Pancreas (tissue), 10 donors: ENCODE measurements around the gene RCOR1. TPM values are rescaled to one million over a fixed set of nuclear protein-coding genes. Genes with fewer than 3 reads are reported as not detected.
A peak's percentile ranks its signal among the peaks of the same experiment; 100 is the strongest.

ENCODE experiments used
- ATAC-seq, 4 donors: fragments of 200-7000 bp; cut with Tn5 transposase; one replicate each; pipeline versions ENCODE4 v1.8.0 to v1.9.1; 2020; ENCODE audit warnings: mild to moderate bottlenecking in 4 of 4, moderate library complexity in 4 of 4
- DNase-seq, 6 donors: peaks; one replicate each; pipeline ENCODE4 v3.0.0-alpha.2; 2020
- FAIRE-seq: peaks from 2 replicates; lab custom pipeline; 2012; peaks lifted over from hg19 to GRCh38; lab: Jason Lieb, UNC
- H3K27ac ChIP-seq, 4 donors: fragments of 200-600 bp; sonication (generic); 1 replicate in 3 of 4; 2 replicates in 1 of 4; pipeline versions ENCODE4 v1.5.0 to v1.8.0; 2020
- H3K27me3 ChIP-seq, 4 donors: fragments of 200-600 bp; one replicate each; pipeline ENCODE4 v1.8.0; 2021
- H3K36me3 ChIP-seq, 3 donors: fragments of 200-600 bp; sonication (generic) in 1 of 3; one replicate each; pipeline versions ENCODE4 v1.5.0 to v1.8.0; 2020 to 2021
- H3K4me1 ChIP-seq, 3 donors: fragments of 200-600 bp; one replicate each; pipeline ENCODE4 v1.8.0; 2021
- H3K4me3 ChIP-seq, 4 donors: fragments of 200-600 bp; sonication (generic) in 2 of 4; one replicate each; pipeline versions ENCODE4 v1.5.0 to v1.8.0; 2020 to 2021
- H3K9me3 ChIP-seq, 4 donors: fragments of 200-600 bp; one replicate each; pipeline ENCODE4 v1.8.0; 2021
- WGBS, 2 donors: extraction: QIAGEN DNeasy Blood & Tissue Kit; methylation state at CpG; one replicate each; pipeline ENCODE4 v1.1.7; 2013; 5-methylcytosine and 5-hydroxymethylcytosine counted together
- intact Hi-C, 3 donors: fragments of 100-400 bp; cut with DNase I; formaldehyde crosslinking; loops; one replicate each; pipeline versions ENCODE4 v1.11.1 to v1.14.2; 2022
- polyA plus RNA-seq, 2 donors: library from polyadenylated mRNA; stranded (reverse); fragments of 200-250 nt; gene quantifications; one replicate each; pipeline ENCODE4 v1.2.3, GENCODE V29; 2013
- total RNA-seq, 6 donors: library from RNA; stranded (reverse); fragmentation: NEBNext Ultra II Directional in 4 of 6; extraction: Animal tissue kit (Norgen Biotek cat#: 25700) in 4 of 6; gene quantifications; one replicate each; pipeline versions ENCODE4 v1.2.1 to v1.2.4, GENCODE V29; 2021 to 2023
- TF ChIP-seq, protein P1 (sequence below), 4 donors: fragments of 200-600 bp; sonication (generic) in 3 of 4; IDR thresholded peaks; one replicate each; pipeline versions ENCODE4 v1.5.0 to v1.8.0; 2021; ENCODE audit warnings: antibody characterized with exemption in 4 of 4
- donor health status: healthy with polysubstance abuse.
- donor health status: DM: no; HTN: no; CAD: no; lungs with moderate emphysema.
- donor health status: DM: no; HTN: no; CAD: no.
- donor health status: control.
- donor health status: control.
- donor health status: Bipolar disorder and iron deficiency.
- donor health status: DM: yes; HTN: yes; CAD: no.
- donor health status: DM: no; HTN: no; CAD: no.
- donor health status: DM: no; HTN: no; CAD: no.
- donor health status: DM: yes; HTN: yes; CAD: no.

RCOR1 gene
- total and polyA plus RNA-seq, 8 donors: 2.8 to 13.5 (median 6.8) TPM

- Histone ChIP-seq H3K4me1 (no peaks in the 10 kb centered on the region), H3K4me3 (no peak overlapping the region), H3K36me3 (peaks cover 0 to 13% (median 2%) of the 10 kb centered on the region in 3 donors), H3K27ac (no peak overlapping the region), H3K9me3 (no peaks in the 10 kb centered on the region), H3K27me3 (no peaks in the 10 kb centered on the region)
- FAIRE-seq (no peak), DNase-seq (no peak), ATAC-seq (no peak)
- intact Hi-C loops: no loop called here
- TF ChIP-seq, protein P1, sequence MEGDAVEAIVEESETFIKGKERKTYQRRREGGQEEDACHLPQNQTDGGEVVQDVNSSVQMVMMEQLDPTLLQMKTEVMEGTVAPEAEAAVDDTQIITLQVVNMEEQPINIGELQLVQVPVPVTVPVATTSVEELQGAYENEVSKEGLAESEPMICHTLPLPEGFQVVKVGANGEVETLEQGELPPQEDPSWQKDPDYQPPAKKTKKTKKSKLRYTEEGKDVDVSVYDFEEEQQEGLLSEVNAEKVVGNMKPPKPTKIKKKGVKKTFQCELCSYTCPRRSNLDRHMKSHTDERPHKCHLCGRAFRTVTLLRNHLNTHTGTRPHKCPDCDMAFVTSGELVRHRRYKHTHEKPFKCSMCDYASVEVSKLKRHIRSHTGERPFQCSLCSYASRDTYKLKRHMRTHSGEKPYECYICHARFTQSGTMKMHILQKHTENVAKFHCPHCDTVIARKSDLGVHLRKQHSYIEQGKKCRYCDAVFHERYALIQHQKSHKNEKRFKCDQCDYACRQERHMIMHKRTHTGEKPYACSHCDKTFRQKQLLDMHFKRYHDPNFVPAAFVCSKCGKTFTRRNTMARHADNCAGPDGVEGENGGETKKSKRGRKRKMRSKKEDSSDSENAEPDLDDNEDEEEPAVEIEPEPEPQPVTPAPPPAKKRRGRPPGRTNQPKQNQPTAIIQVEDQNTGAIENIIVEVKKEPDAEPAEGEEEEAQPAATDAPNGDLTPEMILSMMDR (IDR thresholded peaks at IDR 0.05): no peak
- WGBS, 2 donors: 97 to 99% methylated on average over 4 of the region's 4 CpGs
Observed at GRCh38 chr14:102722646-102723045, 130.2 kb downstream of the RCOR1 start.

DNA sequence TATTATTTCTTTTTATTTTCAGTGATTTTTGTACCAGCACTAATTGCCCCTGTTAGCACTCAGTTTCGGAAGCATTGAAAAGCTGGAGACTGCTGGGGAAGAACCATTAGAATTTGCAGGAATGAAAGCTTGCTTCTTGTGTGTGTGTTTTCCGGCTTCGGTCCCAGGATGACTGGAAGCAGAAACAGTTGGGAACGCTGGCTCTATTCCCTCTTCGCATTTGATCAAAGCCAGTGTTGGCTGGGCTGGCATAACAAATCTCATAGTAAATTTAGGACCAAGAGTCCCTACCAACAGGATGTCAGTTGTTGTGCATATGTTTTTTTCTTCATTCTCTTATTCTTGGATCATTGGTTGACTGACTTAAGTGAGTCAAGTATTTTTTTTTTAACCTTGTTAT is 131.2 kb downstream of the RCOR1 start:
- ATAC-seq (no peak), DNase-seq (no peak), FAIRE-seq (no peak)
- TF ChIP-seq, protein P1 (IDR thresholded peaks at IDR 0.05): no peak
- no peaks in the 10 kb centered on the region for H3K4me1 ChIP-seq
- no peaks in the 10 kb centered on the region for H3K9me3 ChIP-seq
- intact Hi-C loops: no loop called here
- H3K36me3 ChIP-seq: peaks cover 0 to 13% (median 2%) of the 10 kb centered on the region in 3 donors
- no peak overlapping the region for H3K4me3 ChIP-seq
- 97% methylated on average over 5 of the region's 5 CpGs for WGBS, 2 donors
- no peaks in the 10 kb centered on the region for H3K27me3 ChIP-seq
- H3K27ac ChIP-seq: no peak overlapping the region

DNA sequence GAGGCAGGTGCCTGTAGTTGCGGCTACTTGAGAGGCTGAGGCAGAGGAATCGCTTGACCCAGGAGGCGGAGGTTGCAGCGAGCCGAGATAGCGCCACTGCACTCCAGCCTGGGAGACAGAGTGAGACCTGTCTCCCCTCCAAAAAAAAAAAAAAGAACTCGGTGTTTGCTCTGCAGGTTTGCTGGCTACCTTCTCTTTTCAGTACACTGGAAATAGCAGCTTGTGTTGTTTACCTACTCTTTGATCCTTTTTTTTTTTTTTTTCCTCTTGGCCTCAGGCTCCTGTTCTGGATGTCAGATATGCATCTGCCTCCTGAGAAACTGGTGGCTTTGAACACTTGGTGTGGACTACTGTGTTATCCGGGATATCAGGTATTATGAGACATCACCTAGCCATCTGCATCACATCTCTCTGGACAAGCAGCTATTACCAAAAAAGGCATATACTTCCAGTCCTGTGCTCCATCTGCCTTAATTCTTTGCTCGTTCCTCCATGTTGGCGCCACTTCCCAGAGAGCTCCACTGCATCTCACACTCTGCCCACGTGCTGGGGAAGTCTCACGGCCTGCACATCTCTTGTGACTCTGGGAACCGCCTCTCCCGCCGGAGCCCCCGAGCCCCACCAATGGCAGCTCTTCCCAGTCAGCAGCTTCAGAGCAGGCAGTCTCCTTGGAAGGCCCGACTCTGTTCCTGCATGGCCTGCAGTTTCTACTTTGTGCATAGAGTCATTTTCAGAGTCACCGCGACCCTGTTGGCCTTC is 133.9 kb downstream of the RCOR1 start:
- H3K36me3 ChIP-seq: peaks cover 0 to 13% (median 2%) of the 10 kb centered on the region in 3 donors
- WGBS, 2 donors: 68 to 84% methylated on average over 19 of the region's 19 CpGs
- no peak overlapping the region for H3K27ac ChIP-seq
- H3K27me3 ChIP-seq: no peaks in the 10 kb centered on the region
- FAIRE-seq: no peak
- H3K9me3 ChIP-seq: no peaks in the 10 kb centered on the region
- H3K4me3 ChIP-seq: no peak overlapping the region
- TF ChIP-seq, protein P1 (IDR thresholded peaks at IDR 0.05): no peak
- intact Hi-C loops: no loop called here
- no peaks in the 10 kb centered on the region for H3K4me1 ChIP-seq
- no peak for DNase-seq
- ATAC-seq: peak; percentile 78 to 96 (median 90)

GRCh38 chr14:102727336-102728095 is 135.1 kb downstream of the RCOR1 start:
- no peaks in the 10 kb centered on the region for H3K27me3 ChIP-seq
- intact Hi-C loops: no loop called here
- H3K9me3 ChIP-seq: no peaks in the 10 kb centered on the region
- H3K27ac ChIP-seq: no peak overlapping the region
- no peak for DNase-seq
- peaks cover 0 to 13% (median 2%) of the 10 kb centered on the region in 3 donors for H3K36me3 ChIP-seq
- WGBS, 2 donors: 87 to 93% methylated on average over 9 of the region's 9 CpGs
- no peaks in the 10 kb centered on the region for H3K4me1 ChIP-seq
- no peak for FAIRE-seq
- TF ChIP-seq, protein P1 (IDR thresholded peaks at IDR 0.05): no peak
- no peak for ATAC-seq
- no peak overlapping the region for H3K4me3 ChIP-seq
